CD4-positive, alpha-beta T cell treated with Interleukin-6 at 100 ng/mL for 8 hours (primary cell): Measurements from ENCODE around the gene IKBKE.
A peak's percentile ranks its signal among the peaks of the same experiment; 100 is the strongest.

Experiments used
- DNase-seq: peaks from one replicate; pipeline ENCODE4 v3.0.0-alpha.2; 2020; ENCODE audit warnings: mixed read lengths, low spot score

IKBKE gene

GRCh38 chr1:206541236-206541833 lies 71.1 kb downstream of the IKBKE start:
- no peak for DNase-seq

GRCh38 chr1:206544562-206545257 lies 74.4 kb downstream of the IKBKE start:
- peak; percentile 74 for DNase-seq

DNA sequence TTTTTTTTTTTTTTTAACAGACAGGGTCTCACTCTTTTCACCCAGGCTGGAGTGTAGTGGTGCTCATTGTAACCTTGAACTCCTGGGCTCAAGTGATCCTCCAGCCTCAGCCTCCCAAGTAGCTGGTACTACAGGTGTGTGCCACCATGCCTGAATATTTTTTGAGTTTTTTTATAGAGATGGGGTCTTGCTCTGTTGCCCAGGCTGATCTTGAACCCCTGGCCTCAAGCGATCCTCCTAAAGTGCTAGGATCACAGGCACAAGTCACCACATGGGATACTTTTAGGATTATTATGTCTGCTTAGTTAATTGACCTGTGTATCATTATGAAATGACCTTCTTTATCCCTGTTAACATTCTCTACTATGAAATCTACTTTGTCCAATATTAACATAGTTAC lies 75.1 kb downstream of the IKBKE start:
- DNase-seq, result no peak
